Endothelial cell of umbilical vein (primary cell): ENCODE results near the gene EFNB3. TPM values are rescaled to one million over a fixed set of nuclear protein-coding genes. Genes with fewer than 3 reads are reported as not detected.

Experiments
- BruUV-seq: library from RNA; stranded (reverse); fragments of 400-500 nt; replicated peaks from 2 replicates; lab custom pipeline; 2021; lab: Mats Ljungman, UMichigan
- CTCF ChIA-PET: fragments of 300-600, 350-600 bp; sonication (Branson Sonifier 250); formaldehyde crosslinking; loops from one replicate; lab custom pipeline; 2021; ENCODE audit warnings: antibody characterized with exemption, inconsistent platforms; lab: Charles Lee
- POLR2A ChIA-PET: fragments of 300-600, 350-600 bp; sonication (Branson Sonifier 250); formaldehyde crosslinking; loops from one replicate; lab custom pipeline; 2021; ENCODE audit warnings: antibody characterized with exemption, inconsistent platforms; lab: Charles Lee
- DNase-seq: peaks from one replicate; pipeline ENCODE4 v3.0.0-alpha.2; 2011; ENCODE audit warnings: low read depth, low spot score
- FAIRE-seq: peaks from 2 replicates; lab custom pipeline; 2011; peaks lifted over from hg19 to GRCh38; lab: Jason Lieb, UNC
- H2AFZ ChIP-seq: 2 replicates; pipeline ENCODE4 v1.6.0; 2012; ENCODE audit warnings: low read depth, low read length, control low read depth, inconsistent platforms
- H3K27ac ChIP-seq: 2 replicates; pipeline ENCODE4 v1.5.1; 2011; ENCODE audit warnings: low read depth, mild to moderate bottlenecking, control low read depth, low read length, moderate library complexity; ENCODE audit not compliant: insufficient read depth
- H3K27me3 ChIP-seq, 2 experiments: 2 replicates each; pipeline versions ENCODE4 v1.6.0 to v1.6.1; 2011; ENCODE audit warnings: low read length in 2 of 2, mixed read lengths in 1 of 2; ENCODE audit not compliant: control insufficient read depth in 2 of 2, insufficient read depth in 2 of 2
- H3K36me3 ChIP-seq, 2 experiments: 2 replicates in 1 of 2; 3 replicates in 1 of 2; pipeline ENCODE4 v1.5.1; 2011; ENCODE audit warnings: low read length in 2 of 2, mild to moderate bottlenecking in 1 of 2, moderate library complexity in 1 of 2; ENCODE audit not compliant: control insufficient read depth in 2 of 2, insufficient read depth in 2 of 2; ENCODE audit errors: extremely low read depth in 1 of 2
- H3K4me1 ChIP-seq: 3 replicates; pipeline ENCODE4 v1.5.1; 2011; ENCODE audit warnings: mild to moderate bottlenecking, low read length; ENCODE audit not compliant: control insufficient read depth, insufficient read depth; ENCODE audit errors: extremely low read depth
- H3K4me2 ChIP-seq: 2 replicates; pipeline ENCODE4 v1.6.1; 2011; ENCODE audit warnings: low read length, control low read depth, mixed read lengths; ENCODE audit not compliant: insufficient read depth
- H3K4me3 ChIP-seq, 3 experiments: fragments of 200-600 bp in 1 of 3; sonication (generic), shearing (Covaris generic) in 1 of 3; replicated peaks in 1 of 3; 2 replicates each; pipeline ENCODE4 v1.5.1; 2011 to 2016; ENCODE audit warnings: control low read depth in 3 of 3, low read length in 3 of 3, mild to moderate bottlenecking in 2 of 3, inconsistent platforms in 1 of 3, low read depth in 1 of 3, moderate library complexity in 1 of 3; ENCODE audit not compliant: insufficient read depth in 1 of 3
- H3K79me2 ChIP-seq: 2 replicates; pipeline ENCODE4 v1.6.0; 2012; ENCODE audit warnings: low read length, inconsistent platforms; ENCODE audit not compliant: control insufficient read depth, insufficient read depth
- H3K9ac ChIP-seq: replicated peaks from 2 replicates; pipeline ENCODE3; 2011; ENCODE audit warnings: low read length, control low read depth; ENCODE audit not compliant: insufficient read depth; ENCODE audit errors: extremely low read depth
- H3K9me1 ChIP-seq: replicated peaks from 3 replicates; pipeline ENCODE4 v1.6.0; 2011; ENCODE audit warnings: mild to moderate bottlenecking, low read length; ENCODE audit not compliant: control insufficient read depth, insufficient read depth; ENCODE audit errors: extremely low read depth
- H3K9me3 ChIP-seq: replicated peaks from 2 replicates; pipeline ENCODE4 v1.5.1; 2012; ENCODE audit warnings: low read length, inconsistent platforms; ENCODE audit not compliant: control insufficient read depth, insufficient read depth
- H4K20me1 ChIP-seq: replicated peaks from 2 replicates; pipeline ENCODE3; 2011; ENCODE audit warnings: mild to moderate bottlenecking, low read length; ENCODE audit not compliant: control insufficient read depth, insufficient read depth; ENCODE audit errors: extremely low read depth
- EZH2 ChIP-seq: IDR thresholded peaks from 2 replicates; pipeline ENCODE4 v1.6.1; 2012; ENCODE audit warnings: borderline replicate concordance, low read depth, mild to moderate bottlenecking, moderate library complexity, low read length, inconsistent platforms; ENCODE audit not compliant: severe bottlenecking
- FOS ChIP-seq: IDR thresholded peaks from 2 replicates; pipeline ENCODE4 v1.6.1; 2011; ENCODE audit warnings: mild to moderate bottlenecking, low read length, moderate library complexity, borderline replicate concordance; ENCODE audit not compliant: insufficient read depth
- GATA2 ChIP-seq: IDR thresholded peaks from 2 replicates; pipeline ENCODE4 v1.7.0; 2011; ENCODE audit warnings: low read depth, mild to moderate bottlenecking, moderate library complexity, mixed read lengths, low read length; ENCODE audit not compliant: insufficient read length, insufficient read depth
- JUN ChIP-seq: IDR thresholded peaks from 2 replicates; pipeline ENCODE4 v1.6.1; 2011; ENCODE audit warnings: borderline replicate concordance, low read depth; ENCODE audit not compliant: insufficient read length, insufficient read depth
- MYC ChIP-seq: IDR thresholded peaks from one replicate; pipeline ENCODE4 v1.6.1; 2011; ENCODE audit warnings: mild to moderate bottlenecking, low read depth, low read length
- POLR2A ChIP-seq: IDR thresholded peaks from 2 replicates; pipeline ENCODE4 v1.6.1; 2012; ENCODE audit warnings: low read depth, mild to moderate bottlenecking, control low read depth, low read length
- POLR2AphosphoS5 ChIP-seq: IDR thresholded peaks from 2 replicates; pipeline ENCODE4 v1.6.1; 2012; ENCODE audit warnings: low read depth, mild to moderate bottlenecking, control low read depth, low read length, moderate library complexity; ENCODE audit not compliant: insufficient read depth
- dilution Hi-C: fragments of 300-500 bp; cut with MboI; formaldehyde crosslinking; loops from one replicate; pipeline ENCODE4 v1.15.0; 2019; ENCODE audit warnings: low sequenced_read_pairs; ENCODE audit not compliant: extremely low pct_ligation_motif_present
- intact Hi-C: fragments of 100-400 bp; cut with micrococcal nuclease; formaldehyde crosslinking; loops from one replicate; pipeline ENCODE4 v1.10.0; 2022
- polyA plus RNA-seq, 4 experiments: library from polyadenylated mRNA; depleted of rRNA in 3 of 4; stranded (reverse) in 3 of 4; unstranded in 1 of 4; fragments of >200 nt; gene quantifications; 2 replicates each; pipeline versions ENCODE4 v1.2.1 to v1.2.3, GENCODE V29; 2011 to 2012; ENCODE audit warnings: missing spikeins in 1 of 4
- total RNA-seq: library from RNA; stranded (reverse); gene quantifications from 2 replicates; pipeline ENCODE4 v1.2.3, GENCODE V29; 2021
- TF ChIP-seq, protein P1 (sequence below): IDR thresholded peaks from 2 replicates; pipeline ENCODE4 v1.6.1; 2011; ENCODE audit not compliant: insufficient read depth, insufficient read length
- TF ChIP-seq, protein P2 (sequence below), 2 donors: IDR thresholded peaks; 1 replicate in 1 of 2; 2 replicates in 1 of 2; pipeline ENCODE4 v1.5.1; 2011; ENCODE audit warnings: low read length in 2 of 2, mild to moderate bottlenecking in 2 of 2, moderate library complexity in 2 of 2, control low read depth in 1 of 2, inconsistent platforms in 1 of 2, low read depth in 1 of 2; ENCODE audit not compliant: insufficient read depth in 1 of 2; ENCODE audit errors: extremely low read depth in 1 of 2

EFNB3 gene
- total and polyA plus RNA-seq, 2 donors (not counting 3 experiments of a cell fraction or from before 2014, with no cell fraction given) = 1.1 to 2.9 TPM

- H2AFZ ChIP-seq = peak overlapping the region; percentile 25
- no peaks in the 10 kb centered on the region for H3K36me3 ChIP-seq
Observed at GRCh38 chr17:7710301-7710700, 5.3 kb downstream of the EFNB3 start.

More at GRCh38 chr17:7710301-7710700, 5.3 kb downstream of the EFNB3 start:
- intact Hi-C loops = no loop called here
- ChIA-PET POLR2A (no interaction called here), CTCF (no interaction called here)
- DNase-seq = no peak
- H3K4me2 ChIP-seq = no peak overlapping the region
- no peaks in the 10 kb centered on the region for H3K9me1 ChIP-seq
- H3K79me2 ChIP-seq = no peaks in the 10 kb centered on the region
- H3K4me1 ChIP-seq = peaks cover 3% of the 10 kb centered on the region
- no peak for FAIRE-seq
- dilution Hi-C loops = no loop called here
- BruUV-seq = no TSS peak
- H3K4me3 ChIP-seq = no peak overlapping the region
- no peak for TF ChIP-seq EZH2
- TF ChIP-seq JUN = no peak
- TF ChIP-seq, protein P1, sequence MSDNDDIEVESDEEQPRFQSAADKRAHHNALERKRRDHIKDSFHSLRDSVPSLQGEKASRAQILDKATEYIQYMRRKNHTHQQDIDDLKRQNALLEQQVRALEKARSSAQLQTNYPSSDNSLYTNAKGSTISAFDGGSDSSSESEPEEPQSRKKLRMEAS = no peak
- TF ChIP-seq GATA2 = no peak
- TF ChIP-seq, protein P2, sequence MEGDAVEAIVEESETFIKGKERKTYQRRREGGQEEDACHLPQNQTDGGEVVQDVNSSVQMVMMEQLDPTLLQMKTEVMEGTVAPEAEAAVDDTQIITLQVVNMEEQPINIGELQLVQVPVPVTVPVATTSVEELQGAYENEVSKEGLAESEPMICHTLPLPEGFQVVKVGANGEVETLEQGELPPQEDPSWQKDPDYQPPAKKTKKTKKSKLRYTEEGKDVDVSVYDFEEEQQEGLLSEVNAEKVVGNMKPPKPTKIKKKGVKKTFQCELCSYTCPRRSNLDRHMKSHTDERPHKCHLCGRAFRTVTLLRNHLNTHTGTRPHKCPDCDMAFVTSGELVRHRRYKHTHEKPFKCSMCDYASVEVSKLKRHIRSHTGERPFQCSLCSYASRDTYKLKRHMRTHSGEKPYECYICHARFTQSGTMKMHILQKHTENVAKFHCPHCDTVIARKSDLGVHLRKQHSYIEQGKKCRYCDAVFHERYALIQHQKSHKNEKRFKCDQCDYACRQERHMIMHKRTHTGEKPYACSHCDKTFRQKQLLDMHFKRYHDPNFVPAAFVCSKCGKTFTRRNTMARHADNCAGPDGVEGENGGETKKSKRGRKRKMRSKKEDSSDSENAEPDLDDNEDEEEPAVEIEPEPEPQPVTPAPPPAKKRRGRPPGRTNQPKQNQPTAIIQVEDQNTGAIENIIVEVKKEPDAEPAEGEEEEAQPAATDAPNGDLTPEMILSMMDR (IDR thresholded peaks at IDR 0.05; ENCODE audit: extremely low read depth in 1 of 2, insufficient read depth in 1 of 2, low read depth in 1 of 2, low read length in 2 of 2) = no peak
- TF ChIP-seq FOS = no peak
- TF ChIP-seq POLR2AphosphoS5 = no peak
- no peak for TF ChIP-seq MYC
- no peak for TF ChIP-seq POLR2A
- no peak overlapping the region for H3K9ac ChIP-seq
- no peaks in the 10 kb centered on the region for H3K9me3 ChIP-seq
- peaks cover 22 to 25% of the 10 kb centered on the region in 2 experiments for H3K27me3 ChIP-seq
- H3K27ac ChIP-seq = no peak overlapping the region
- H4K20me1 ChIP-seq = no peaks in the 10 kb centered on the region
